K562 (cell line): ENCODE data around the gene AP2M1. TPM values are rescaled to one million over a fixed set of nuclear protein-coding genes. Genes with fewer than 3 reads are reported as not detected.

ENCODE experiments used
- CBX3 ChIP-seq, 2 experiments: IDR thresholded peaks; 1 replicate in 1 of 2; 2 replicates in 1 of 2; pipeline ENCODE4 v1.6.1; 2012; ENCODE audit warnings: inconsistent platforms in 2 of 2, low read length in 2 of 2, borderline replicate concordance in 1 of 2, control low read depth in 1 of 2
- CREB1 ChIP-seq, 2 experiments: sonication (generic) in 1 of 2; formaldehyde crosslinking in 1 of 2; IDR thresholded peaks; 2 replicates each; pipeline versions ENCODE4 v1.6.1 to v1.8.0; 2012 to 2022; ENCODE audit warnings: inconsistent platforms in 1 of 2, mild to moderate bottlenecking in 1 of 2, missing genetic modification reagents in 1 of 2, moderate library complexity in 1 of 2
- EWSR1 ChIP-seq: fragments of 450-650 bp; IDR thresholded peaks from 2 replicates; pipeline ENCODE4 v1.6.1; 2018; ENCODE audit warnings: borderline replicate concordance, mild to moderate bottlenecking, low read depth, moderate library complexity; ENCODE audit not compliant: partially characterized antibody
- GATAD2B ChIP-seq: fragments of 450-650 bp; IDR thresholded peaks from 2 replicates; pipeline ENCODE4 v1.6.1; 2017; ENCODE audit warnings: mild to moderate bottlenecking, borderline replicate concordance
- GTF2E2 ChIP-seq: fragments of 200-800 bp; sonication (Bioruptor generic); IDR thresholded peaks from 2 replicates; pipeline ENCODE4 v1.6.1; 2016; ENCODE audit warnings: missing genetic modification characterization, missing compliant biosample characterization
- ILF3 ChIP-seq: fragments of 450-650 bp; IDR thresholded peaks from 2 replicates; pipeline ENCODE4 v1.6.1; 2018; ENCODE audit warnings: antibody characterized with exemption, mild to moderate bottlenecking, moderate library complexity, borderline replicate concordance
- KDM1A ChIP-seq, 2 experiments: fragments of 450-650 bp; IDR thresholded peaks; 2 replicates each; pipeline ENCODE4 v1.6.1; 2016; ENCODE audit warnings: mild to moderate bottlenecking in 2 of 2
- KDM2B ChIP-seq: fragments of 250-450 bp; sonication (Bioruptor Pico); IDR thresholded peaks from 2 replicates; pipeline ENCODE4 v1.8.0; 2021; ENCODE audit warnings: mild to moderate bottlenecking, moderate library complexity
- MYBL2 ChIP-seq, 2 experiments: fragments of 450-650 bp in 1 of 2; sonication (generic) in 1 of 2; formaldehyde crosslinking in 1 of 2; IDR thresholded peaks; 2 replicates each; pipeline versions ENCODE4 v1.6.1 to v1.8.1; 2017 to 2022; ENCODE audit warnings: borderline replicate concordance in 1 of 2, inconsistent platforms in 1 of 2, low read depth in 1 of 2, mild to moderate bottlenecking in 1 of 2, missing genetic modification reagents in 1 of 2, moderate library complexity in 1 of 2
- NCOA4 ChIP-seq: fragments of 450-650 bp; IDR thresholded peaks from 2 replicates; pipeline ENCODE4 v1.6.1; 2018; ENCODE audit warnings: mild to moderate bottlenecking; ENCODE audit not compliant: partially characterized antibody
- NFATC3 ChIP-seq: fragments of 450-650 bp; IDR thresholded peaks from 2 replicates; pipeline ENCODE4 v1.6.1; 2017; ENCODE audit warnings: mild to moderate bottlenecking
- SNRNP70 ChIP-seq: fragments of 200-400 bp; formaldehyde crosslinking; optimal IDR thresholded peaks from 2 replicates; pipeline ENCODE3; 2017; ENCODE audit warnings: low read depth, low read length
- ZNF584 ChIP-seq: fragments of 200-800 bp; sonication (Bioruptor generic); IDR thresholded peaks from 2 replicates; pipeline ENCODE4 v1.6.1; 2016; ENCODE audit warnings: low read depth, mild to moderate bottlenecking, missing genetic modification characterization, missing compliant biosample characterization
- ZNF696 ChIP-seq: fragments of 250-450 bp; sonication (Bioruptor Pico); conservative IDR thresholded peaks from 2 replicates; pipeline ENCODE4 v1.4.0; 2020; ENCODE audit warnings: mild to moderate bottlenecking, moderate library complexity
- polyA plus RNA-seq, 8 experiments: library from polyadenylated mRNA; depleted of rRNA in 4 of 8; stranded (reverse) in 5 of 8; unstranded in 3 of 8; fragments of >200 nt; fragmentation: Nextera tagmentation in 2 of 8; fragmentation: Illumina TruSeq in 1 of 8; extraction: Ambion mirVana in 2 of 8; extraction: Trizol in 1 of 8; gene quantifications; 2 replicates each; pipeline versions ENCODE4 v1.2.1 to v1.2.3, GENCODE V29; 2011 to 2014; ENCODE audit warnings: inconsistent platforms in 1 of 8, missing spikeins in 1 of 8
- total RNA-seq, 7 experiments: library from RNA; depleted of rRNA in 6 of 7; stranded (reverse); fragments of >200 nt in 6 of 7; fragmentation: Illumina TruSeq in 2 of 7; extraction: Trizol in 2 of 7; gene quantifications; 2 replicates each; pipeline versions ENCODE4 v1.2.1 to v1.2.3, GENCODE V29; 2011 to 2021; ENCODE audit warnings: low replicate concordance in 1 of 7
- TF ChIP-seq, protein P1 (sequence below), 2 experiments: IDR thresholded peaks; 2 replicates each; pipeline ENCODE4 v1.6.1; 2011; ENCODE audit warnings: borderline replicate concordance in 1 of 2, control low read depth in 1 of 2, low read depth in 1 of 2, low read length in 1 of 2, mild to moderate bottlenecking in 1 of 2, mixed read lengths in 1 of 2, moderate library complexity in 1 of 2; ENCODE audit not compliant: insufficient read depth in 1 of 2, insufficient read length in 1 of 2, poor library complexity in 1 of 2, severe bottlenecking in 1 of 2; ENCODE audit errors: extremely low read depth in 1 of 2
- TF ChIP-seq, protein P2 (sequence below): fragments of 250-450 bp; sonication (Bioruptor Pico); IDR thresholded peaks from 2 replicates; pipeline ENCODE4 v1.4.0; 2020
- TF ChIP-seq, protein P3 (sequence below): fragments of 250-450 bp; sonication (Bioruptor Pico); IDR thresholded peaks from 2 replicates; pipeline ENCODE4 v1.4.0; 2020; ENCODE audit warnings: mild to moderate bottlenecking, moderate library complexity
- TF ChIP-seq, protein P4 (sequence below): fragments of 250-450 bp; sonication (Bioruptor Pico); IDR thresholded peaks from 2 replicates; pipeline ENCODE4 v1.8.0; 2021; ENCODE audit warnings: moderate library complexity, mild to moderate bottlenecking, inconsistent platforms

AP2M1 gene
- total and polyA plus RNA-seq, 9 of the 15 experiments (the other 6 are each of a cell fraction or from before 2014, with no cell fraction given), result 118 to 505 (median 296) TPM

DNA sequence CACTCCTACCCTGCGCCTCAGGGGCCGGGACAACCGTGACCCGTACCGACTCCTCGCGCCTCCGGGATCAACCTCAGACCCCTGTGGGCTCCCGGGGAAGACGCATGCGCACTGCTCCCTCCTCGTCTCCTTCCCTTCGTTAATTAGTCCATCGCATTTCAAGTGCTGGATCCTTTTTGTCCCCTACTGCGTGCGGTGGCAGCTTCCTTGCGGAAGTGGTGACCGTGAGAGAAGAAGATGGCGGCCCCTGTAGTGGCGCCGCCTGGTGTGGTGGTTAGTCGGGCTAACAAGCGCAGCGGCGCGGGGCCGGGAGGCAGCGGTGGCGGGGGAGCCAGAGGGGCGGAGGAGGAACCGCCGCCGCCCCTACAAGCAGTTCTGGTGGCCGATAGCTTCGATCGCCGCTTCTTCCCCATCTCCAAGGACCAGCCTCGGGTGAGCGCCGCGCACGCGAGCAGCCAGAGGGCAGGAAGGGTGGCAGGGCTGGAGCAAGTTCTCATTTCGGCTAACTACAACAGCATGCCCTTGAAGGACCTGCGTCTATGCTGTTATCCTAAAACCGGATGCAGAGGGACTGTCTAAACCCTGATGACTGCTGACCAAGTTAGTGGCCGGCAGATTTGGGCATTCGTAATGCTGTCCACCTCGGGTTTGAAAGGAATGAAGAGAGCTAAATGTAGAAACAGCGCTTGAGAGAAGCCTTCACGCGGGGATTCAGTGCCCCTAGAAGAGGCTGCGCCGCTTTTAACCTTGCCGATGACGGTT lies 39.3 kb upstream of the AP2M1 start, which contains the start of gene EIF2B5 (continued):
- TF ChIP-seq, protein P1, sequence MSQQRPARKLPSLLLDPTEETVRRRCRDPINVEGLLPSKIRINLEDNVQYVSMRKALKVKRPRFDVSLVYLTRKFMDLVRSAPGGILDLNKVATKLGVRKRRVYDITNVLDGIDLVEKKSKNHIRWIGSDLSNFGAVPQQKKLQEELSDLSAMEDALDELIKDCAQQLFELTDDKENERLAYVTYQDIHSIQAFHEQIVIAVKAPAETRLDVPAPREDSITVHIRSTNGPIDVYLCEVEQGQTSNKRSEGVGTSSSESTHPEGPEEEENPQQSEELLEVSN (IDR thresholded peaks at IDR 0.05; ENCODE audit: borderline replicate concordance in 1 of 2, extremely low read depth in 1 of 2, insufficient read depth in 1 of 2, insufficient read length in 1 of 2, low read depth in 1 of 2, low read length in 1 of 2, poor library complexity in 1 of 2, severe bottlenecking in 1 of 2), result peak in 1 of 2 experiments; percentile 4
- TF ChIP-seq KDM1A (IDR thresholded peaks at IDR 0.05), result 0 out of 4 replicates have a peak, but pooled peaks of 1 of the 2 experiments have one; percentile 6
- no peak for TF ChIP-seq MYBL2 (IDR thresholded peaks at IDR 0.05; ENCODE audit: low read depth)
- TF ChIP-seq MYBL2 (CRISPR knock-in tag; IDR thresholded peaks at IDR 0.05; ENCODE audit: borderline replicate concordance), result no peak
- no peak for TF ChIP-seq ZNF696
- TF ChIP-seq, protein P2, sequence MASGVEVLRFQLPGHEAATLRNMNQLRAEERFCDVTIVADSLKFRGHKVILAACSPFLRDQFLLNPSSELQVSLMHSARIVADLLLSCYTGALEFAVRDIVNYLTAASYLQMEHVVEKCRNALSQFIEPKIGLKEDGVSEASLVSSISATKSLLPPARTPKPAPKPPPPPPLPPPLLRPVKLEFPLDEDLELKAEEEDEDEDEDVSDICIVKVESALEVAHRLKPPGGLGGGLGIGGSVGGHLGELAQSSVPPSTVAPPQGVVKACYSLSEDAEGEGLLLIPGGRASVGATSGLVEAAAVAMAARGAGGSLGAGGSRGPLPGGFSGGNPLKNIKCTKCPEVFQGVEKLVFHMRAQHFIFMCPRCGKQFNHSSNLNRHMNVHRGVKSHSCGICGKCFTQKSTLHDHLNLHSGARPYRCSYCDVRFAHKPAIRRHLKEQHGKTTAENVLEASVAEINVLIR (CRISPR knock-in tag), result no peak
- TF ChIP-seq KDM2B (CRISPR knock-in tag), result no peak
- TF ChIP-seq, protein P3, sequence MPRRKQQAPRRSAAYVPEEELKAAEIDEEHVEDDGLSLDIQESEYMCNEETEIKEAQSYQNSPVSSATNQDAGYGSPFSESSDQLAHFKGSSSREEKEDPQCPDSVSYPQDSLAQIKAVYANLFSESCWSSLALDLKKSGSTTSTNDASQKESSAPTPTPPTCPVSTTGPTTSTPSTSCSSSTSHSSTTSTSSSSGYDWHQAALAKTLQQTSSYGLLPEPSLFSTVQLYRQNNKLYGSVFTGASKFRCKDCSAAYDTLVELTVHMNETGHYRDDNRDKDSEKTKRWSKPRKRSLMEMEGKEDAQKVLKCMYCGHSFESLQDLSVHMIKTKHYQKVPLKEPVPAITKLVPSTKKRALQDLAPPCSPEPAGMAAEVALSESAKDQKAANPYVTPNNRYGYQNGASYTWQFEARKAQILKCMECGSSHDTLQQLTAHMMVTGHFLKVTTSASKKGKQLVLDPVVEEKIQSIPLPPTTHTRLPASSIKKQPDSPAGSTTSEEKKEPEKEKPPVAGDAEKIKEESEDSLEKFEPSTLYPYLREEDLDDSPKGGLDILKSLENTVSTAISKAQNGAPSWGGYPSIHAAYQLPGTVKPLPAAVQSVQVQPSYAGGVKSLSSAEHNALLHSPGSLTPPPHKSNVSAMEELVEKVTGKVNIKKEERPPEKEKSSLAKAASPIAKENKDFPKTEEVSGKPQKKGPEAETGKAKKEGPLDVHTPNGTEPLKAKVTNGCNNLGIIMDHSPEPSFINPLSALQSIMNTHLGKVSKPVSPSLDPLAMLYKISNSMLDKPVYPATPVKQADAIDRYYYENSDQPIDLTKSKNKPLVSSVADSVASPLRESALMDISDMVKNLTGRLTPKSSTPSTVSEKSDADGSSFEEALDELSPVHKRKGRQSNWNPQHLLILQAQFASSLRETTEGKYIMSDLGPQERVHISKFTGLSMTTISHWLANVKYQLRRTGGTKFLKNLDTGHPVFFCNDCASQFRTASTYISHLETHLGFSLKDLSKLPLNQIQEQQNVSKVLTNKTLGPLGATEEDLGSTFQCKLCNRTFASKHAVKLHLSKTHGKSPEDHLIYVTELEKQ (CRISPR knock-in tag), result no peak
- TF ChIP-seq CREB1 (IDR thresholded peaks at IDR 0.05), result peak; percentile 65; the same call in 1 of the 2 replicates
- TF ChIP-seq CREB1 (CRISPR knock-in tag; IDR thresholded peaks at IDR 0.05), result peak; percentile 62; the same call in 1 of the 2 replicates
- TF ChIP-seq, protein P4, sequence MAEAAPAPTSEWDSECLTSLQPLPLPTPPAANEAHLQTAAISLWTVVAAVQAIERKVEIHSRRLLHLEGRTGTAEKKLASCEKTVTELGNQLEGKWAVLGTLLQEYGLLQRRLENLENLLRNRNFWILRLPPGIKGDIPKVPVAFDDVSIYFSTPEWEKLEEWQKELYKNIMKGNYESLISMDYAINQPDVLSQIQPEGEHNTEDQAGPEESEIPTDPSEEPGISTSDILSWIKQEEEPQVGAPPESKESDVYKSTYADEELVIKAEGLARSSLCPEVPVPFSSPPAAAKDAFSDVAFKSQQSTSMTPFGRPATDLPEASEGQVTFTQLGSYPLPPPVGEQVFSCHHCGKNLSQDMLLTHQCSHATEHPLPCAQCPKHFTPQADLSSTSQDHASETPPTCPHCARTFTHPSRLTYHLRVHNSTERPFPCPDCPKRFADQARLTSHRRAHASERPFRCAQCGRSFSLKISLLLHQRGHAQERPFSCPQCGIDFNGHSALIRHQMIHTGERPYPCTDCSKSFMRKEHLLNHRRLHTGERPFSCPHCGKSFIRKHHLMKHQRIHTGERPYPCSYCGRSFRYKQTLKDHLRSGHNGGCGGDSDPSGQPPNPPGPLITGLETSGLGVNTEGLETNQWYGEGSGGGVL (CRISPR knock-in tag), result no peak
- TF ChIP-seq SNRNP70, result no peak
- TF ChIP-seq ILF3, result no peak
- peak; percentile 86 for TF ChIP-seq GATAD2B
- TF ChIP-seq CBX3 (IDR thresholded peaks at IDR 0.05; ENCODE audit: borderline replicate concordance in 1 of 2, low read length in 2 of 2), result no peak
- TF ChIP-seq EWSR1, result no peak
- no peak for TF ChIP-seq ZNF584 (CRISPR knock-in tag)
- TF ChIP-seq GTF2E2 (tag), result peak; percentile 69; the same call in 1 of the 2 replicates
- no peak for TF ChIP-seq NCOA4
- TF ChIP-seq NFATC3, result no peak
